Measurements from ENCODE around the gene S100A11. TPM values are rescaled to one million over a fixed set of nuclear protein-coding genes. Genes with fewer than 3 reads are reported as not detected.

Gene S100A11
- total and polyA plus RNA-seq, 9 of the 15 experiments (the other 6 are each of a cell fraction or from before 2014, with no cell fraction given) = 131 to 808 (median 235) TPM

DNA sequence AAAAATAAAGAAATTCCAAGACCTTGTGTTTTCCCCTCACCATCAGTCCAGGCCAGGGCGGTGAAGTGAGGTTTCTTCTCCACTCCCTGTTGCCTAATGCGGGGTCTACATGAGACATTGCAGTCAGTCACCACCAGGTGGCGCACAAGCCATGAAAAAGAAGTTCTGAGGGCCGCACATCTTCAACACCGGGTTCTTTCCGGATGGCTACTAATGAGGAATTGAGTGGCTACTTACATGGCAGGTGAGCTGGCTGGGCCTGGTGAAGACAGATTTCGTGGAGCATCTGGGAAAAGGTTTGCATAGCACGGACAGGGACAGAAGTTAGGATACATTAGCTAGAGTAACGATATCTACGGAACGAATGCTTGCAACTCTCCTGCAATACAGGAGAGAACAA, 15.8 kb upstream of the S100A11 start (continued):
- TF ChIP-seq TEAD4 (IDR thresholded peaks at IDR 0.05; ENCODE audit: low read length) = no peak
- TF ChIP-seq TEAD4 (CRISPR knock-in tag; IDR thresholded peaks at IDR 0.05; ENCODE audit: borderline replicate concordance) = no peak
- peak; percentile 94 for TF ChIP-seq SMC3 (conservative IDR thresholded peaks at IDR 0.05; ENCODE audit: insufficient read depth, low read depth, low read length)
- no peak for TF ChIP-seq CXXC5 (CRISPR knock-in tag; IDR thresholded peaks at IDR 0.05)
- TF ChIP-seq ZBTB7A (IDR thresholded peaks at IDR 0.05; ENCODE audit: borderline replicate concordance, control insufficient read depth, low read depth, low read length) = 0 out of 2 replicates have a peak, but pooled peaks have one; percentile 21
- TF ChIP-seq SRSF7 (optimal IDR thresholded peaks at IDR 0.05; ENCODE audit: low read depth, low read length) = no peak
- peak; percentile 80 for TF ChIP-seq CEBPB (tag; IDR thresholded peaks at IDR 0.05)
- TF ChIP-seq RAD21 (CRISPR knock-in tag; conservative IDR thresholded peaks at IDR 0.05 in 1 of 2, IDR thresholded peaks at IDR 0.05 in 1 of 2) = peak; percentile 87 to 93
- TF ChIP-seq XRCC5 (IDR thresholded peaks at IDR 0.05; ENCODE audit: low read depth, low read length) = 0 out of 2 replicates have a peak, but pooled peaks have one; percentile 40
- TF ChIP-seq IFI16 (CRISPR knock-in tag; IDR thresholded peaks at IDR 0.05) = no peak
- no peak for TF ChIP-seq POLR2G (IDR thresholded peaks at IDR 0.05; ENCODE audit: low read depth, low read length)
- 0 out of 2 replicates have a peak, but pooled peaks have one; percentile 15 for TF ChIP-seq MYC (IDR thresholded peaks at IDR 0.05; ENCODE audit: low read depth, low read length)
- TF ChIP-seq MYC (CRISPR knock-in tag; IDR thresholded peaks at IDR 0.05; ENCODE audit: borderline replicate concordance, low read depth) = no peak
- TF ChIP-seq, protein P1, sequence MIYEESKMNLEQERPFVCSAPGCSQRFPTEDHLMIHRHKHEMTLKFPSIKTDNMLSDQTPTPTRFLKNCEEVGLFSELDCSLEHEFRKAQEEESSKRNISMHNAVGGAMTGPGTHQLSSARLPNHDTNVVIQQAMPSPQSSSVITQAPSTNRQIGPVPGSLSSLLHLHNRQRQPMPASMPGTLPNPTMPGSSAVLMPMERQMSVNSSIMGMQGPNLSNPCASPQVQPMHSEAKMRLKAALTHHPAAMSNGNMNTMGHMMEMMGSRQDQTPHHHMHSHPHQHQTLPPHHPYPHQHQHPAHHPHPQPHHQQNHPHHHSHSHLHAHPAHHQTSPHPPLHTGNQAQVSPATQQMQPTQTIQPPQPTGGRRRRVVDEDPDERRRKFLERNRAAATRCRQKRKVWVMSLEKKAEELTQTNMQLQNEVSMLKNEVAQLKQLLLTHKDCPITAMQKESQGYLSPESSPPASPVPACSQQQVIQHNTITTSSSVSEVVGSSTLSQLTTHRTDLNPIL (CRISPR knock-in tag; IDR thresholded peaks at IDR 0.05) = no peak
- TF ChIP-seq, protein P2, sequence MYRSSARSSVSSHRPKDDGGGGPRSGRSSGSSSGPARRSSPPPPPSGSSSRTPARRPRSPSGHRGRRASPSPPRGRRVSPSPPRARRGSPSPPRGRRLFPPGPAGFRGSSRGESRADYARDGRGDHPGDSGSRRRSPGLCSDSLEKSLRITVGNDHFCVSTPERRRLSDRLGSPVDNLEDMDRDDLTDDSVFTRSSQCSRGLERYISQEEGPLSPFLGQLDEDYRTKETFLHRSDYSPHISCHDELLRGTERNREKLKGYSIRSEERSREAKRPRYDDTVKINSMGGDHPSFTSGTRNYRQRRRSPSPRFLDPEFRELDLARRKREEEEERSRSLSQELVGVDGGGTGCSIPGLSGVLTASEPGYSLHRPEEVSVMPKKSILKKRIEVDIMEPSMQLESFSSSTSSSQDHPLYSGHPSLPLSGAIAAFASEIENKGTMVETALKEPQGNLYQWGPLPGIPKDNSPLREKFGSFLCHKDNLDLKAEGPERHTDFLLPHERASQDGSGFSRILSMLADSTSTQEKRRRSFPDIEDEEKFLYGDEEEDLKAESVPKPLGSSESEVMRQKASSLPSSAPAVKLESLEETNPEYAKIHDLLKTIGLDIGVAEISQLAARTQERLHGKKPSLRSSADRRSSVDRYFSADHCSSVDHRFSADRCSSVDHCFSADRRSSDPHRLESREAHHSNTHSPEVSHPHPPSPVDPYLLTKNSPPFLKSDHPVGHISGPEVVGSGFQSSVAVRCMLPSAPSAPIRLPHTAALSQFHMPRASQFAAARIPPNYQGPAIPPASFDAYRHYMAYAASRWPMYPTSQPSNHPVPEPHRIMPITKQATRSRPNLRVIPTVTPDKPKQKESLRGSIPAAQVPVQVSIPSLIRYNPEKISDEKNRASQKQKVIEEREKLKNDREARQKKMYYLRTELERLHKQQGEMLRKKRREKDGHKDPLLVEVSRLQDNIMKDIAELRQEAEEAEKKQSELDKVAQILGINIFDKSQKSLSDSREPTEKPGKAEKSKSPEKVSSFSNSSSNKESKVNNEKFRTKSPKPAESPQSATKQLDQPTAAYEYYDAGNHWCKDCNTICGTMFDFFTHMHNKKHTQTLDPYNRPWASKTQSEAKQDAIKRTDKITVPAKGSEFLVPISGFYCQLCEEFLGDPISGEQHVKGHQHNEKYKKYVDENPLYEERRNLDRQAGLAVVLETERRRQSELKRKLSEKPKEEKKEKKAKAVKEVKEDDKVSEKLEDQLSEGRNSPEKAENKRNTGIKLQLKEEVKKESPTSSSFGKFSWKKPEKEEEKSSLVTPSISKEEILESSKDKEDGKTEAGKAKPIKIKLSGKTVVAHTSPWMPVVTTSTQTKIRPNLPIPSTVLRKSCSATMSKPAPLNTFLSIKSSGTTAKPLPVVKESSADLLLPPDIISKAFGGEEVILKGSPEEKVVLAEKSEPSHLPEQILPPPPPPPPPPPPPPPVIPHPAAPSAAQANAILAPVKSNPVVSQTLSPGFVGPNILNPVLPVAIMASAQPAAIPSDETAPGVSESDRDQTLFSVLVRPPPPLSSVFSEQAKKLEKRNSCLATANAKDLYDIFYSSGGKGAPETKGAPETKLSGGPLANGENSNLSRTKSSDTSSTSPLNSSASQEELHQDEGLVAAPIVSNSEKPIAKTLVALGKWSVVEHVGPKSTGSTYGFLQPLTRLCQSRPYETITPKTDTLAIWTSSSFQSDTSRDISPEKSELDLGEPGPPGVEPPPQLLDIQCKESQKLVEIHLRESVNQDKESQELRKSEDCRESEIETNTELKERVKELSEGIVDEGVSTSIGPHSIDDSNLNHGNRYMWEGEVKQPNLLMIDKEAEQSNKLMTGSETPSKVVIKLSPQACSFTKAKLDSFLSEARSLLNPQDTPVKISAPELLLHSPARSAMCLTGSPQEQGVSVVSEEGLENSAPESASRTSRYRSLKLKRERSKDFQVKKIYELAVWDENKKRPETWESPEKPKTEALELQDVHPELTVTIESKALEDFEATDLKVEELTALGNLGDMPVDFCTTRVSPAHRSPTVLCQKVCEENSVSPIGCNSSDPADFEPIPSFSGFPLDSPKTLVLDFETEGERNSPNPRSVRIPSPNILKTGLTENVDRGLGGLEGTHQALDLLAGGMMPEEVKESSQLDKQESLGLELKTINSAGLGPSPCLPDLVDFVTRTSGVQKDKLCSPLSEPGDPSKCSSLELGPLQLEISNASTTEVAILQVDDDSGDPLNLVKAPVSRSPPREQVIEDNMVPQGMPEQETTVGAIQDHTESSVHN (IDR thresholded peaks at IDR 0.05; ENCODE audit: borderline replicate concordance in 1 of 2, low read depth in 1 of 2) = no peak
- no peak for TF ChIP-seq POLR2H (tag; IDR thresholded peaks at IDR 0.05; ENCODE audit: low read depth)
- TF ChIP-seq RCOR1 (IDR thresholded peaks at IDR 0.05; ENCODE audit: borderline replicate concordance in 1 of 2, low read depth in 2 of 2, low read length in 2 of 2) = 0 out of 4 replicates have a peak, but pooled peaks of 1 of the 2 experiments have one; percentile 16
- peak; percentile 97 for TF ChIP-seq ZNF766 (CRISPR knock-in tag; conservative IDR thresholded peaks at IDR 0.05)
- peak; percentile 50; the same call in 1 of the 2 replicates for TF ChIP-seq CC2D1A (IDR thresholded peaks at IDR 0.05)
